Measurements from ENCODE around the gene POLE3.
"Not testable (repeated sequence)": the region's sequence is repeated elsewhere in the genome, so short reads cannot be mapped to it uniquely, and the experiment has no call there.

The POLE3 gene

GRCh38 chr9:113401027-113401792, 9.3 kb downstream of the POLE3 start, which contains the start of gene ALAD:
ALAD (minus strand) TSS chr9:113401284; CDS start chr9:113393559, 7,725 bp downstream.
- peak; percentile 99 to 100 for DNase-seq

GRCh38 chr9:113399646-113400200, 10.8 kb downstream of the POLE3 start:
- no peak for DNase-seq

- no peak for DNase-seq
Measured at GRCh38 chr9:113398796-113399195, 11.7 kb downstream of the POLE3 start.

GRCh38 chr9:113397203-113397631, 13.3 kb downstream of the POLE3 start:
- DNase-seq = no peak

- DNase-seq = no peak
Measured at GRCh38 chr9:113395000-113395861, 15.2 kb downstream of the POLE3 start.

GRCh38 chr9:113393281-113393680, 17.2 kb downstream of the POLE3 start:
- no peak for DNase-seq

GRCh38 chr9:113391917-113392316, 18.6 kb downstream of the POLE3 start:
- DNase-seq = no peak

GRCh38 chr9:113390192-113390960, 20.1 kb downstream of the POLE3 start:
- no peak for DNase-seq

GRCh38 chr9:113389451-113389850, 21.0 kb downstream of the POLE3 start:
- DNase-seq = no peak

GRCh38 chr9:113388833-113389232, 21.6 kb downstream of the POLE3 start:
- no peak for DNase-seq

GRCh38 chr9:113387560-113388230, 22.8 kb downstream of the POLE3 start:
- DNase-seq = no peak

- no peak for DNase-seq
Measured at GRCh38 chr9:113386571-113387393, 23.7 kb downstream of the POLE3 start.

- DNase-seq = no peak
Measured at GRCh38 chr9:113381909-113382411, 28.5 kb downstream of the POLE3 start.

GRCh38 chr9:113381441-113381840, 29.0 kb downstream of the POLE3 start:
- not testable (repeated sequence) for DNase-seq

GRCh38 chr9:113380869-113381378, 29.6 kb downstream of the POLE3 start:
- no peak for DNase-seq

- not testable (repeated sequence) for DNase-seq
Measured at GRCh38 chr9:113379829-113380210, 30.7 kb downstream of the POLE3 start.

- not testable (repeated sequence) for DNase-seq
Measured at GRCh38 chr9:113379094-113379828, 31.2 kb downstream of the POLE3 start.

- DNase-seq = peak; percentile 55 to 57
Measured at GRCh38 chr9:113376634-113377567, 33.6 kb downstream of the POLE3 start, which contains the start of gene HDHD3. HDHD3 (minus strand) TSS chr9:113376986; CDS start chr9:113374354, 2,632 bp downstream.
